Hair follicle dermal papilla cell (primary cell): ENCODE measurements around the gene PFN4. TPM values are rescaled to one million over a fixed set of nuclear protein-coding genes. Genes with fewer than 3 reads are reported as not detected.

ENCODE experiments used
- total RNA-seq: library from RNA; depleted of rRNA; stranded (reverse); fragments of >200 nt; gene quantifications from 2 replicates; pipeline ENCODE4 v1.2.3, GENCODE V29; 2012

PFN4 gene
- 0.16 and 0.97 TPM in 2 replicates for total RNA-seq

GRCh38 chr2:24123195-24123921 is at the start of gene PFN4, which contains the start of gene FAM228B:
TSS of gene PFN4 (minus strand) at chr2:24123334. CDS start at chr2:24122535, 799 bp downstream.
TSS of gene FAM228B (plus strand) at chr2:24123469. CDS start at chr2:24124362, 893 bp downstream.

GRCh38 chr2:24084386-24085199 is 38.5 kb downstream of the PFN4 start, which contains the start of gene TP53I3:
TSS of gene TP53I3 (minus strand) at chr2:24084834. CDS start at chr2:24084326, 508 bp downstream.

GRCh38 chr2:24075915-24076848 is 47.0 kb downstream of the PFN4 start, which contains the start of gene SF3B6:
TSS of gene SF3B6 (minus strand) at chr2:24076326. CDS start at chr2:24076229, 97 bp downstream.

Other genes starting within 250 kb of the PFN4 start
- 11.1 and 16.4 TPM in 2 replicates for gene ATAD2B, start 196.2 kb downstream of the PFN4 start, total RNA-seq
- 13.1 and 16.4 TPM in 2 replicates for gene UBXN2A, start 182.9 kb downstream of the PFN4 start, total RNA-seq
- gene MFSD2B, start 113.2 kb downstream of the PFN4 start, total RNA-seq = 0.12 and 0.16 TPM in 2 replicates
- gene WDCP, start 75.9 kb downstream of the PFN4 start, total RNA-seq = 7.5 and 8.4 TPM in 2 replicates
- 5.2 TPM in 2 replicates for gene FKBP1B, start 73.6 kb downstream of the PFN4 start, total RNA-seq
- 57.9 and 70.6 TPM in 2 replicates for gene SF3B6, start 47.0 kb downstream of the PFN4 start, total RNA-seq
- gene TP53I3, start 38.5 kb downstream of the PFN4 start, total RNA-seq = 47.4 and 50.8 TPM in 2 replicates
- 8.0 and 10.1 TPM in 2 replicates for gene FAM228B, start 135 bp upstream of the PFN4 start, total RNA-seq
- gene FAM228A, start 51.7 kb upstream of the PFN4 start, total RNA-seq = 0.24 and 0.32 TPM in 2 replicates
- 30.0 and 35.9 TPM in 2 replicates for gene ITSN2, start 237.2 kb upstream of the PFN4 start, total RNA-seq